OCI-LY1 (cell line): ENCODE results near the gene PCBP3.

Experiments used
- CTCF ChIP-seq: fragments of 200-600 bp; sonication (generic), shearing (Covaris generic); IDR thresholded peaks from 2 replicates; pipeline ENCODE4 v1.5.1; 2017; ENCODE audit warnings: mild to moderate bottlenecking, antibody characterized with exemption, low read length, moderate library complexity, mixed read lengths
- EZH2 ChIP-seq: fragments of 200-600 bp; sonication (generic), shearing (Covaris generic); IDR thresholded peaks from 2 replicates; pipeline ENCODE4 v1.8.0; 2017; ENCODE audit warnings: borderline replicate concordance, mixed run types, mild to moderate bottlenecking, antibody characterized with exemption, low read length, moderate library complexity, mixed read lengths

- no peak for TF ChIP-seq CTCF
- TF ChIP-seq EZH2: no peak
Observed at GRCh38 chr21:45748593-45748992, 105.1 kb downstream of the PCBP3 start.
